GM18511 (cell line): Measurements from ENCODE around the gene NRIP3.

Experiments used
- ATAC-seq: cut with Tn5 transposase; IDR thresholded peaks from one replicate; pipeline ENCODE4 v1.9.1; 2021; ENCODE audit warnings: mild to moderate bottlenecking, moderate library complexity; ENCODE audit not compliant: unreplicated experiment

The NRIP3 gene

GRCh38 chr11:9003573-9004182 lies at the start of gene NRIP3:
Gene NRIP3, minus strand, starts transcription at chr11:9004001. Its CDS starts 66 bp downstream, at chr11:9003935.
- no peak for ATAC-seq

GRCh38 chr11:9052316-9052715 lies 48.5 kb upstream of the NRIP3 start:
- ATAC-seq = no peak

DNA sequence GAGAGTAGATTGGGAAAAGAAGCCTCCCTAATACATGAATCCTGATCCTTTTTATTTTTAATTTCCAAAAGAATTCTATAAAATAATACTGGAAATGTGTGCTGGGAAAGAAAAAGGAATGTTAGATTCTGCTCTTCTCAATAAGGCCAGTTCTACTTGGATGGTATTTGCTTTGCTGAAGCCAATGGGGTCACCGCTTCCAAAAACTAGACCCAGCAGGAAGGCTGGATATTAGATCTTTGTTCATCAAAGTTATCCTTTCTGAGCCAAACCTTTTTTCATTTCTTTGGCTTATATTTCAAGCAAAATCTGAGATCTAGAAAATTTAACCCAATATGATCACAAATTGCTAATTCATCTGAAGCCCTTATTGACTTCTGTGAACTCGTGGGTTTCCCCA lies 46.2 kb upstream of the NRIP3 start:
- ATAC-seq = no peak

DNA sequence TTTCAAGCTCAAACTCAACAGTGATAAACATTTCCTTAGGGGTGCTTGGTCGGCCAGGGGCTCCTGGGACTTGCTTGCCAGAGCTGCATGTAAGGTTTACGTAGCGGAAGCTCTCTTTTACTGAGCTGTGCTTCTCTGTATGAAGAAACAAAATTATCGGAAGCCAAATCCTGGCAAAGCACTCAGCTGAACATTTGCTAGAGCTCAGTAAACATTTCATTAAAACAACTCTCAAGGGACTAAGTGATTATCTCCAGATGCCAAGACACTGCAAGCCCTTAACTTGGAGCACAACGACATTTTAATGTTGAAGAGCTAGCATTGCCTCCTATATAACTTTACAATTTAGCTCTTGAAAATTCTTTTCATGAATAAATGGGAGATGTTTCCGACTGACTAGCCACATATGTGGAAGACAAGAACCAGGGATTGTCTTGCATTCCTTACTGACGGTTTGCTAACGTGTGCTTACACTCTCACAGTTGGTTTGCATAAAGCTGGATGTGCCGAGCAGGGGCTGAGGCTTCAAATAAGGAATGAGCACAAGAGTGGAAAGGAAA lies 44.2 kb upstream of the NRIP3 start:
- ATAC-seq = no peak

DNA sequence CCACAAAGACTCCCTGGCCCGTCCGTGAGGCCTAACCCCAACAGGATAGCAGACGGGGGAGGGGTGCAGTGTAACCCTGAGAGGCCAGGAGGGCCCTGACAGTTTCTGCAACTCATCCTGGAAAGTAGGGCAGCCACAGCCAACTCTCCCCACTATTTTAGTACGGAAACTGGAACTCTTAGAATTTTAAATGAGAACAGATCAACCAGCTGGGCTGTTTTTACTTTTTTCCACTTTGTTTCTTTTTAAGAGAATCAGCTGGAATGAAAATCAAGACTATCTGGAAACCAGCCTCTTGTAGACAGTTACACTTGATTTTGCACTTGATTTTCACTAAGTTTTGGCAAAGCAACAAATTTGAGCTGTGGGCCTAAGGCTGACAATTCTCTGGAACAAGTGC lies 42.7 kb upstream of the NRIP3 start:
- no peak for ATAC-seq

DNA sequence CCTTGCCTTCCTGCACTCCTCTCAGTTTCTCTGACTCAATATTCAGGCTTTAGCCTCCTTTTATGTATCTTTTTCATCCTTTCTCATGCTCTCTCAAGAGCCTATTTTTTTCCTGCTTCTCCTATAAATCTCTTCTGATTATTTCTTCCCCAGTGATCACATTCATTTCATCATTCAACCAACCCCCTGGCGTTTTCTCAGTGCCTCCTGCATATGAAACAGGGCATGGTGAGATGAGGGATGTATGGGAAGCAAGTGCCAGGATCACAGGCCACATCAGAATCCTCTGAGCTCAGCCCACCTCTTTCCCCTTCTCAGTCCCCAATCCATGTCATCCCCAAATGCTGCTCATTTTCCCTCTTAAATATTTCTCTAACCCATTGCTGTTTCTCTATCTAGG lies 38.7 kb upstream of the NRIP3 start:
- no peak for ATAC-seq

GRCh38 chr11:9041747-9042146 lies 37.9 kb upstream of the NRIP3 start:
- ATAC-seq = no peak

- no peak for ATAC-seq
Measured at GRCh38 chr11:9040410-9040809, 36.6 kb upstream of the NRIP3 start.

DNA sequence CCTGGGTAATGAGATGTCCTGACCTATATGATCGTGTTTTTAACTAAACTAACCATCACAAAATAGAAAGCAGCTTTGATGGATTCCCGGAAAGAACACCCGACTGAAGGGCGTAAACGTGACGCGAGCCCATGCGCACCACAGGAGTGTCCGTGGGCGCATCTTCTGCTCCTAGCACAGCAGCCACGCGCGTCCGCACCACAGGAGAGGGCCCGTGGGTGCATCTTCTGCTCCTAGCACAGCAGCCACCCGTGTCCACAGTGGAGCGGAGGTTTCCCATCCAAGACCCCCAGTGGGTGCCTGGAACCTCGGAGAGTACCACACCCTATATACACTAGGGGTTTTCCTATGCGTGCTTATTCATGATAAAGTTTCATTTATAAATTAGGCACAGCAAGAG lies 36.1 kb upstream of the NRIP3 start:
- ATAC-seq = no peak

- no peak for ATAC-seq
Measured at GRCh38 chr11:9039198-9039597, 35.4 kb upstream of the NRIP3 start.

DNA sequence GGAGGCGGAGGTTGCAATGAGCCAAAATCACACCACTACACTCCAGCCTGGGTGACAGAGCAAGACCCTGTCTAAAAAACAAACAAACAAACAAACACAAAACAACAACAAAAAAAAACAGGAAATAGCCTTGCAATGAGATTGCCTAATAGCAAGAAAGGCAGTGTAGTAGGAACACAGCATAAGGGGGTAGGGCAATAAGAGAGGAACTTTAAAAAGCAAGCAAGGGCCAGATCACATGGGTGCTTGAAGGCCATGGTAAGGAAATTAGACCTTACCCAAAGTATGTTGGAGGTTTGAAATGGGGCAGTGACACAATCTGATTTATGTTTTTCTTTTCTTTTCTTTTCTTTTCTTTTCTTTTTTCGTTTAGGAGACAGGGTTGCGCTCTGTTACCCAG lies 34.7 kb upstream of the NRIP3 start:
- no peak for ATAC-seq

- ATAC-seq = no peak
Measured at GRCh38 chr11:9037963-9038362, 34.2 kb upstream of the NRIP3 start.

- ATAC-seq = no peak
Measured at GRCh38 chr11:9037046-9037780, 33.4 kb upstream of the NRIP3 start.

- ATAC-seq = no peak
Measured at GRCh38 chr11:9030601-9031000, 26.8 kb upstream of the NRIP3 start.

- ATAC-seq = no peak
Measured at GRCh38 chr11:9029422-9029821, 25.6 kb upstream of the NRIP3 start.

GRCh38 chr11:9028581-9028980 lies 24.8 kb upstream of the NRIP3 start:
- no peak for ATAC-seq

GRCh38 chr11:9025101-9025850 lies 21.5 kb upstream of the NRIP3 start:
- no peak for ATAC-seq

DNA sequence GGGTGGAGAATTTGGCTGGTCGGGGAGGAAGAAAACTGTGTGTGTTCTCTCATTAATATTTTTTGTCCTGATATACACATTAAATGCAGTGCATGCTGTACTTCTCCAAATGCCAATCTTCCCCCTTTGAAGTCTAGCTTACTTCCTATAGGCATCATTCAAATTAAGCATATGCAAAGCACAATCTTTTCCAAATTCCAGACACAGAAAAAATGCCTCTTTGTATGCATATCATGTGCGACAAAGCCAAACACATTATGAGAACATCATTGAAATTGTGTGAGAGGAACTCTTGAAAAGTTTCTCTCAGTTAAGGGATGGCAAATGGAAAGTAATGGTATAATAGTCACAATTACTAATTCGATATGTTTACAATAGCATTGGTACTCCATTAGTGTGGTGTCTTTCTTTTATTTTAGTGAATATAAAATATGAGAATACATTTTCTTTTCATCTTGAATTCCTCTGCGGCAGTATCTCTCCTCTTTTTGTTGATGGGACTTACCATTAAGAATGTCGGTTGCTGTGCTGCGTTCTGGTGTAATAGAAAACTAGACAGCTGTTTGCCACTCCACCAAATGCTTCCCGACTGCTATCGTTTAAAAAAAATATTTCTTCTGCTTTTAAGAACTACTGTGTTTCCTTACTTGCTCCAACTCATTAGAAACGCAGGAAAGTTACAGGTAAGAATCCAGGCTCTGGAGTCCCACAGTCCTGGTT lies 19.3 kb upstream of the NRIP3 start:
- no peak for ATAC-seq

DNA sequence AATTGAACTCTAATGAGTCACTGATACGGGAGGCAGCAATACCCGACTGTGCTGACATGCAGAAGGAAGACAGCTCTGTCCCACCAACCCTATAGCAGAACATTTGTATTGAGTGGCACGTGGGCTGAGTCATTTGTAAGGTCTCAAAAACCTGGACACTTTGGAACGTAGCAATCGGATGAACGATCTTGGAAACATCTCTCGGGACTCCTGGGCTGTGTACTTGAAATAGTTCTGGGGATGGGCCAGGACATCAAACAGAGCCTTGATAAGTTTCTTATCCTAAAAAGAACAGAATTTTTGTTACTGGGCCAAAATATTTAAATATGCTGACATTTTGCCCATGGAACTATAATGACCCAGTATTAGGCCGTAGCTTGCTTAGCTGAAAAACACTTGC lies 17.1 kb upstream of the NRIP3 start:
- no peak for ATAC-seq

DNA sequence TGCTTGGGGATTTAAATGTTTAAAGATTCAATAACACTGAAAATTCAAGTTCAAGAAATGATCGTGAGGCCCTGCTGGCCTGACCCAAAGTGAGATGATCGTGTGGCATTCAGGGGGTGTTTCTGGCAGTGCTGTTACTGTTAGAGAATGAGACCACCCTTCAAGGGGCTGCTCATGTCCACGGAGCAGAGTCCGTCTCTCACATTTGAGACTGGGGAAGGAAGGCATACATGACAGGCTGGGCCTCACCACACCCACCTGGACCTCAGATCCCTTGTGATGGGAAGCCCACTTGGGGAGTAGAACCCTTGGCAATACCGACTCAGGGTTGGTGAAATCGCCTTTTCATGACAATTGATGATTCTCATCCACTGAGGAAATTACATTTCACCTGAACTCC lies 16.1 kb upstream of the NRIP3 start:
- ATAC-seq = no peak

DNA sequence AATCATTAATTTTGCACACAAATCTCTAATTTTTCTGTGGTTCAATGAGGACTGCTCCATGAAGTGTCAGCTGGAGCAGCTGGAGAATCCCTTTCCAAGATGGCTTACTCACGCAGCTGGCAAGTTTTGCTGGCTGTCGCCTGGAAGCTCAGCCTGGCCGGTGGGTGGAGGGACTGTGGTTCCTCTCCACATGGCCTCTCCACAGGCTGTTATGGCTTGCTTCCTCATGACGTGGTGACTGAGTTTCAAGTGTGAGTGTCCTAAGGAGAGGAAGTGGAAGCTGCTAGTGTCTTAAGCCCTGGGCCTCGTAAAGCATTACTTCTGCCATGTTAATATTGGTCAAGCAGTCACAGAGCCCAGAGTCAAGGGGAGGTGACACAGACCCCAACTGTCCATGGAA lies 14.0 kb upstream of the NRIP3 start:
- ATAC-seq = peak; percentile 45
